ENCODE measurements around the gene ITFG1. TPM values are rescaled to one million over a fixed set of nuclear protein-coding genes. Genes with fewer than 3 reads are reported as not detected.
"Not testable (repeated sequence)": the region's sequence is repeated elsewhere in the genome, so short reads cannot be mapped to it uniquely, and the experiment has no call there.

The ITFG1 gene
- polyA plus RNA-seq, 5 donors, result 58.7 to 88.6 (median 79.1) TPM

GRCh38 chr16:47254756-47255155 lies 206.1 kb downstream of the ITFG1 start:
- DNase-seq, result no peak

GRCh38 chr16:47250983-47251382 lies 209.9 kb downstream of the ITFG1 start:
- DNase-seq, result no peak

- no peak for DNase-seq
Observed at GRCh38 chr16:47247690-47248089, 213.2 kb downstream of the ITFG1 start.

GRCh38 chr16:47244206-47244605 lies 216.7 kb downstream of the ITFG1 start:
- DNase-seq, result no peak

GRCh38 chr16:47241061-47241460 lies 219.8 kb downstream of the ITFG1 start:
- DNase-seq, result no peak

GRCh38 chr16:47236716-47237115 lies 224.1 kb downstream of the ITFG1 start:
- no peak for DNase-seq

GRCh38 chr16:47230296-47230695 lies 230.6 kb downstream of the ITFG1 start:
- DNase-seq, result no peak

- DNase-seq, result no peak
Observed at GRCh38 chr16:47229053-47230050, 231.5 kb downstream of the ITFG1 start.

- no peak for DNase-seq
Observed at GRCh38 chr16:47228241-47228640, 232.6 kb downstream of the ITFG1 start.

GRCh38 chr16:47213761-47214440 lies 247.0 kb downstream of the ITFG1 start:
- no peak for DNase-seq

GRCh38 chr16:47211218-47211617 lies 249.6 kb downstream of the ITFG1 start:
- DNase-seq, result no peak

- DNase-seq, result no peak
Observed at GRCh38 chr16:47204736-47205504, 255.9 kb downstream of the ITFG1 start.

- DNase-seq, result not testable (repeated sequence)
Observed at GRCh38 chr16:47203433-47203832, 257.4 kb downstream of the ITFG1 start.

- DNase-seq, result no peak
Observed at GRCh38 chr16:47198180-47198575, 262.7 kb downstream of the ITFG1 start.

GRCh38 chr16:47197536-47198179 lies 263.2 kb downstream of the ITFG1 start:
- no peak for DNase-seq

GRCh38 chr16:47196457-47196856 lies 264.4 kb downstream of the ITFG1 start:
- DNase-seq, result no peak

- no peak for DNase-seq
Observed at GRCh38 chr16:47182318-47182717, 278.5 kb downstream of the ITFG1 start.

GRCh38 chr16:47181066-47181465 lies 279.8 kb downstream of the ITFG1 start:
- DNase-seq, result not testable (repeated sequence)

- DNase-seq, result no peak
Observed at GRCh38 chr16:47180073-47180472, 280.8 kb downstream of the ITFG1 start.

GRCh38 chr16:47175152-47175551 lies 285.7 kb downstream of the ITFG1 start:
- no peak for DNase-seq

- DNase-seq, result no peak
Observed at GRCh38 chr16:47162670-47163420, 298.0 kb downstream of the ITFG1 start.
